ENCODE data around the gene ZPBP2.
"Not testable (repeated sequence)": the region's sequence is repeated elsewhere in the genome, so short reads cannot be mapped to it uniquely, and the experiment has no call there.

Gene ZPBP2

GRCh38 chr17:39846205-39846604, 21.8 kb upstream of the ZPBP2 start:
- no peak for DNase-seq (ENCODE audit: low read depth, low spot score)
- Histone ChIP-seq H3K36me3 (ENCODE audit: insufficient read depth, low read length) (no peaks in the 10 kb centered on the region), H3K9me3 (ENCODE audit: low read depth, low read length) (no peaks in the 10 kb centered on the region), H3K27ac (no peak overlapping the region), H3K4me3 (no peak overlapping the region), H3K9ac (ENCODE audit: insufficient read length) (no peak overlapping the region)
- TF ChIP-seq FOXP2 (optimal IDR thresholded peaks at IDR 0.05; ENCODE audit: control extremely low read depth, extremely low read length, insufficient read depth) (no peak), EZH2 (IDR thresholded peaks at IDR 0.05) (no peak), POLR2AphosphoS5 (IDR thresholded peaks at IDR 0.05; ENCODE audit: borderline replicate concordance, low read depth, low read length) (no peak)

- TF ChIP-seq POLR2AphosphoS5 (IDR thresholded peaks at IDR 0.05; ENCODE audit: borderline replicate concordance, low read depth, low read length) (no peak), FOXP2 (optimal IDR thresholded peaks at IDR 0.05; ENCODE audit: control extremely low read depth, extremely low read length, insufficient read depth) (no peak), EZH2 (IDR thresholded peaks at IDR 0.05) (no peak)
- Histone ChIP-seq H3K27ac (no peak overlapping the region), H3K9me3 (ENCODE audit: low read depth, low read length) (no peaks in the 10 kb centered on the region), H3K4me3 (no peak overlapping the region), H3K36me3 (ENCODE audit: insufficient read depth, low read length) (no peaks in the 10 kb centered on the region), H3K9ac (ENCODE audit: insufficient read length) (peak overlapping the region; percentile 22)
- no peak for DNase-seq (ENCODE audit: low read depth, low spot score)
Measured at GRCh38 chr17:39848600-39848999, 19.4 kb upstream of the ZPBP2 start.

GRCh38 chr17:39850186-39850585, 17.8 kb upstream of the ZPBP2 start:
- H3K9me3 ChIP-seq (ENCODE audit: low read depth, low read length); H3K4me3 ChIP-seq; H3K27ac ChIP-seq; H3K9ac ChIP-seq (ENCODE audit: insufficient read length); H3K36me3 ChIP-seq (ENCODE audit: insufficient read depth, low read length); DNase-seq (ENCODE audit: low read depth, low spot score): not testable (repeated sequence)

GRCh38 chr17:39852239-39852638, 15.8 kb upstream of the ZPBP2 start:
- Histone ChIP-seq H3K9me3 (ENCODE audit: low read depth, low read length) (no peaks in the 10 kb centered on the region), H3K36me3 (ENCODE audit: insufficient read depth, low read length) (no peaks in the 10 kb centered on the region), H3K9ac (ENCODE audit: insufficient read length) (no peak overlapping the region), H3K27ac (no peak overlapping the region), H3K4me3 (no peak overlapping the region)
- no peak for DNase-seq (ENCODE audit: low read depth, low spot score)
- TF ChIP-seq EZH2 (IDR thresholded peaks at IDR 0.05): no peak

- H3K4me3 ChIP-seq: no peak overlapping the region
- H3K36me3 ChIP-seq (ENCODE audit: insufficient read depth, low read length): no peaks in the 10 kb centered on the region
- H3K9ac ChIP-seq (ENCODE audit: insufficient read length): no peak overlapping the region
- TF ChIP-seq FOXP2 (optimal IDR thresholded peaks at IDR 0.05; ENCODE audit: control extremely low read depth, extremely low read length, insufficient read depth): no peak
- TF ChIP-seq POLR2AphosphoS5 (IDR thresholded peaks at IDR 0.05; ENCODE audit: borderline replicate concordance, low read depth, low read length): no peak
- TF ChIP-seq EZH2 (IDR thresholded peaks at IDR 0.05): no peak
- H3K27ac ChIP-seq: no peak overlapping the region
- no peaks in the 10 kb centered on the region for H3K9me3 ChIP-seq (ENCODE audit: low read depth, low read length)
- DNase-seq (ENCODE audit: low read depth, low spot score): no peak
Measured at GRCh38 chr17:39854909-39855308, 13.1 kb upstream of the ZPBP2 start.

- not testable (repeated sequence) for H3K27ac ChIP-seq; DNase-seq (ENCODE audit: low read depth, low spot score); H3K9me3 ChIP-seq (ENCODE audit: low read depth, low read length); H3K9ac ChIP-seq (ENCODE audit: insufficient read length); H3K4me3 ChIP-seq; H3K36me3 ChIP-seq (ENCODE audit: insufficient read depth, low read length)
Measured at GRCh38 chr17:39855911-39856649, 11.9 kb upstream of the ZPBP2 start.

- Histone ChIP-seq H3K9ac (ENCODE audit: insufficient read length) (no peak overlapping the region), H3K36me3 (ENCODE audit: insufficient read depth, low read length) (no peaks in the 10 kb centered on the region), H3K27ac (no peak overlapping the region), H3K4me3 (no peak overlapping the region), H3K9me3 (ENCODE audit: low read depth, low read length) (no peaks in the 10 kb centered on the region)
- TF ChIP-seq POLR2AphosphoS5 (IDR thresholded peaks at IDR 0.05; ENCODE audit: borderline replicate concordance, low read depth, low read length) (no peak), EZH2 (IDR thresholded peaks at IDR 0.05) (no peak), FOXP2 (optimal IDR thresholded peaks at IDR 0.05; ENCODE audit: control extremely low read depth, extremely low read length, insufficient read depth) (no peak)
- DNase-seq (ENCODE audit: low read depth, low spot score): no peak
Measured at GRCh38 chr17:39861235-39861634, 6.8 kb upstream of the ZPBP2 start.

- no peak overlapping the region for H3K4me3 ChIP-seq
- H3K27ac ChIP-seq: no peak overlapping the region
- H3K36me3 ChIP-seq (ENCODE audit: insufficient read depth, low read length): no peaks in the 10 kb centered on the region
- no peak for TF ChIP-seq POLR2AphosphoS5 (IDR thresholded peaks at IDR 0.05; ENCODE audit: borderline replicate concordance, low read depth, low read length)
- no peak for TF ChIP-seq FOXP2 (optimal IDR thresholded peaks at IDR 0.05; ENCODE audit: control extremely low read depth, extremely low read length, insufficient read depth)
- TF ChIP-seq EZH2 (IDR thresholded peaks at IDR 0.05): no peak
- H3K9me3 ChIP-seq (ENCODE audit: low read depth, low read length): no peaks in the 10 kb centered on the region
- no peak for DNase-seq (ENCODE audit: low read depth, low spot score)
- no peak overlapping the region for H3K9ac ChIP-seq (ENCODE audit: insufficient read length)
Measured at GRCh38 chr17:39863244-39863917, 4.6 kb upstream of the ZPBP2 start.
